ENCODE data around the gene ZNRF2.

The ZNRF2 gene

GRCh38 chr7:30284298-30285066 is at the start of gene ZNRF2:
Gene ZNRF2 (plus strand): TSS chr7:30284597. CDS start chr7:30285358, 761 bp downstream.
- H3K4me3 ChIP-seq (ENCODE audit: low read depth, low read length), result peak within 1 kb of the TSS; percentile 62
- TF ChIP-seq, protein P1, sequence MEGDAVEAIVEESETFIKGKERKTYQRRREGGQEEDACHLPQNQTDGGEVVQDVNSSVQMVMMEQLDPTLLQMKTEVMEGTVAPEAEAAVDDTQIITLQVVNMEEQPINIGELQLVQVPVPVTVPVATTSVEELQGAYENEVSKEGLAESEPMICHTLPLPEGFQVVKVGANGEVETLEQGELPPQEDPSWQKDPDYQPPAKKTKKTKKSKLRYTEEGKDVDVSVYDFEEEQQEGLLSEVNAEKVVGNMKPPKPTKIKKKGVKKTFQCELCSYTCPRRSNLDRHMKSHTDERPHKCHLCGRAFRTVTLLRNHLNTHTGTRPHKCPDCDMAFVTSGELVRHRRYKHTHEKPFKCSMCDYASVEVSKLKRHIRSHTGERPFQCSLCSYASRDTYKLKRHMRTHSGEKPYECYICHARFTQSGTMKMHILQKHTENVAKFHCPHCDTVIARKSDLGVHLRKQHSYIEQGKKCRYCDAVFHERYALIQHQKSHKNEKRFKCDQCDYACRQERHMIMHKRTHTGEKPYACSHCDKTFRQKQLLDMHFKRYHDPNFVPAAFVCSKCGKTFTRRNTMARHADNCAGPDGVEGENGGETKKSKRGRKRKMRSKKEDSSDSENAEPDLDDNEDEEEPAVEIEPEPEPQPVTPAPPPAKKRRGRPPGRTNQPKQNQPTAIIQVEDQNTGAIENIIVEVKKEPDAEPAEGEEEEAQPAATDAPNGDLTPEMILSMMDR (IDR thresholded peaks at IDR 0.05; ENCODE audit: low read depth, low read length), result peak; percentile 28; the same call in 1 of the 2 replicates

DNA sequence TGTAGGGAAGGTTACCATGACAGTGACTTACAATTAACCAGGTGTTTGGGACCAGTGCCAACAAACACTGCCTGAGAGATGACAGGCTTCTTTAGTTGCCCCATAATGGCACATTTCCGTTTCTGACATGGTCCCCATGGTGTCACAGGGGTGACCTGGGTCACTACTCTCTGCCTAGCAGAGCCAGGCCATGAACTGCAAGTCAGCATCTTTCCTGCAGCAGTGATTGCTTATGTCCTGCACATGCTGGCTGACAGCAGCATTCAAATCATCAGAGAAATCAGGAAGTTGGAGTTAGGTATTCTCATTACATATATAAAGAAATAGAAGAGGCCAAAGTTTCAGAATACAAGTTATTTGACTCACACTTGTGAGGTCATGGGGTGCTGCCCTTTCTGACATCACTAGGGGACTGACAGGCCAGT is 47.1 kb upstream of the ZNRF2 start:
- H3K4me3 ChIP-seq (ENCODE audit: low read depth, low read length), result no peak overlapping the region
- TF ChIP-seq, protein P1 (IDR thresholded peaks at IDR 0.05; ENCODE audit: low read depth, low read length), result no peak

- TF ChIP-seq, protein P1 (IDR thresholded peaks at IDR 0.05; ENCODE audit: low read depth, low read length), result no peak
- H3K4me3 ChIP-seq (ENCODE audit: low read depth, low read length), result no peak overlapping the region
Observed at GRCh38 chr7:30238721-30239441, 45.5 kb upstream of the ZNRF2 start.

DNA sequence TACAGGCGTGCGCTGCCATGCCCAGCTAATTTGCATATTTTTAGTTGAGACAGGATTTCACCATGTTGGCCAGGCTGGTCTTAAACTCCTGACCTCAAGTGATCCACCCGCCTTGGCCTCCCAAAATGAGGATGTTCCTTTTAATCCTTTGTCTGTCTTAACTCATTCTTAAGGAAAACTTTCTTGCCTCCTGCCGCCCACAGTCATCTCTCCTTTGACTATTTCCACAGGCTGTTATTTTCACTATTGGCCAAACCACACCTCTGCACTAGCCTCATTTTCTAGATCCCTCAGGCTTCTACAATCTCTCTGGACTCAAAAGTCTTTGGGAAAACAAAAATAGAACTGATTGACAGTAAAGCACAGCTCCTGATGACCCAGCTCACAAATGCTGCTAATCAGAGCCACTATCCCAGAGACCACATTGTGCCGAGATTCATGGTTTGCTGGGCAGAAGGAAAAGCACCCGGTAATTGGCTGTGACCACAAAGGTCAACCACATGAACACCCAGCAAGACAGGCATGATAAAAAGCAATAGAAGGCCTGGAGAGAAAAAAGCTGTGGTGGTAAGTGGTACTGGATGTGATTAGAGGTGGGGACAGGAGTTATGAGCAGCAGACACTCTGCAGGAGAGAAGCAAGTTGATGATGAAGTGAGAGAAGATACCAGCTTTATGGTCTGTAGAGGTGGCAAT is 44.1 kb upstream of the ZNRF2 start:
- TF ChIP-seq, protein P1 (IDR thresholded peaks at IDR 0.05; ENCODE audit: low read depth, low read length), result no peak
- H3K4me3 ChIP-seq (ENCODE audit: low read depth, low read length), result no peak overlapping the region

GRCh38 chr7:30241767-30242166 is 42.6 kb upstream of the ZNRF2 start:
- H3K4me3 ChIP-seq (ENCODE audit: low read depth, low read length), result no peak overlapping the region
- TF ChIP-seq, protein P1 (IDR thresholded peaks at IDR 0.05; ENCODE audit: low read depth, low read length), result no peak

DNA sequence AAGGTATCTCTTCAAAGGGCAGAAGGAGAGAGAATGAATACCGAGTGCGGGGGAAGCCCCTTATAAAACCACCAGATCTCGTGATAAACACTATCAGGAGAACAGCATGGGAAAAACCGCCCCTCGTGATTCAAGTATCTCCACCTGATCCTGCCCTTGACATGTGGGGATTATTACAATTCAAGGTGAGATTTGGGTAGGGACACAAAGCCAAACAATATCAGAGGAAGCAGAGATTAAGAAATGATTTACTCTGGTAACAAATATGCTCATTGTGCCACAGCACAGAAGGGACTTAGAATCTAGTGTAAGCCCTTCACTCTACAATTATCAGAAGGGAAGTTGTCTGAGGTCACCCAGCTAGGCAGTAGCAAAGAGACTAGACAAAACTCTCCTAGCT is 40.1 kb upstream of the ZNRF2 start:
- H3K4me3 ChIP-seq (ENCODE audit: low read depth, low read length), result no peak overlapping the region
- TF ChIP-seq, protein P1 (IDR thresholded peaks at IDR 0.05; ENCODE audit: low read depth, low read length), result no peak

Data from WI38 (cell line).